ENCODE data around the gene DCAF8L1.
"Not testable (repeated sequence)": the region's sequence is repeated elsewhere in the genome, so short reads cannot be mapped to it uniquely, and the experiment has no call there.

The DCAF8L1 gene

DNA sequence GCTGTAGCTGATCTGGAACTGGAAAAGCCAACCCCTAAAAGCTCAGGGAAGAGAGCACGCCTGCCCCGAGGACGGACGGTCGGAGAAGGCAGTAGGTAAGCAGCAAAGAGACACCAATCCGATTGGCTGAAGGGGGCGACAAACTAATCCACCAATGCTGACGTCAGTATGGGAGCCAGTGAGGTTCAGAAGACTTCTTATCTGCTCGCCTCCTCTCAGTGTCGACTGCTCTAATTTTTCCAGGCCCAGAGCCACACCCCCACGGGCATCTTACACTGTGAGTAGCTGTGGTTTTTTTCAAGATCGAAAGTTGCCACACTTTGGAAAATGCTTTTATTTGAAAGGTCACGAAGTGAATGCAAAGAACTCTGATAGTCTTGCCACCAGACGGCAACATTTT lies at the start of gene DCAF8L1:
Gene DCAF8L1, minus strand, starts transcription at position 101 of the 400 bp plus-strand sequence. CDS start 115 bp downstream, outside the sequence.
- no peak for DNase-seq

DNA sequence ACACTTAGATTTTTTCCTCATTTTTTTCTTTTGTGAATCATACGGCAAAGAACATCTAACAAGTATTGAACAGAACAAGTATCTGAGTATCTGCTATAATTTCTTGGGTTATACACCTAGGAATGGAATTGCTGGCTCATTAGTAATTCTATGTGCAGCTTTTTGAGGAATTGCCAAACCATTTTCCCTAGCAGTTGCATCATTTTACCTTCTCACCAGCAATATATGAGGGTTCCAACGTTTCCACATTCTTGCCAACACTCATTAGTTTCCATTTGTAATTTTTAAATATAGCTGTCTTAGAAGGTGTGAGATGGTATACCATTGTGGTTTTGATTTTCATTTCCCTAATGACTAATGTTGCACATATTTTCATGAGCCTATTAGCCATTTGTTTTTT lies 41.1 kb upstream of the DCAF8L1 start:
- DNase-seq: no peak

DNA sequence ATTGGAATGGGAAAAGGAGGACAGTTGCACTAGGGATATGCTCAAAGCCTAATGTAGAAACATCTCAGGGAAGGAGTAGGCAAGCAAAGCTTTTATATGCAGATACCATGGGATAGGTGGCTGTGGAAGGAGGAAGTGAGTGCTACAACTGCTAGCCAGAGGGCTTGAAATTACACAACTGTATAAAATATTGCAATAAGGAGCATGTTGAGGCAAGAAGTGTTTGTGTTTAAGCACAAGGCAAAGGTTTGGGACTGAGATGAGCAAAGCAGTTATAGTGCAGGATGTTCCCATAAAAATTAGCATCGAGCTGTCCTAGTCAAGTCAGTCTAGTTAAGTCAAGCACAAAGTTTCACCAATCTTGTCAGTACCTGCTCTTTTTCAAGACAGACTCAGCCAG lies 35.6 kb upstream of the DCAF8L1 start:
- no peak for DNase-seq

GRCh38 chrX:28015993-28016392 lies 34.7 kb upstream of the DCAF8L1 start:
- no peak for DNase-seq

- no peak for DNase-seq
Measured at GRCh38 chrX:28010875-28011274, 29.6 kb upstream of the DCAF8L1 start.

GRCh38 chrX:27998666-27999065 lies 17.4 kb upstream of the DCAF8L1 start:
- no peak for DNase-seq

GRCh38 chrX:27997622-27998021 lies 16.4 kb upstream of the DCAF8L1 start:
- no peak for DNase-seq

GRCh38 chrX:27996132-27996531 lies 14.9 kb upstream of the DCAF8L1 start:
- DNase-seq: no peak

- no peak for DNase-seq
Measured at GRCh38 chrX:27995611-27996010, 14.4 kb upstream of the DCAF8L1 start.

- DNase-seq: no peak
Measured at GRCh38 chrX:27987862-27988646, 6.8 kb upstream of the DCAF8L1 start.

DNA sequence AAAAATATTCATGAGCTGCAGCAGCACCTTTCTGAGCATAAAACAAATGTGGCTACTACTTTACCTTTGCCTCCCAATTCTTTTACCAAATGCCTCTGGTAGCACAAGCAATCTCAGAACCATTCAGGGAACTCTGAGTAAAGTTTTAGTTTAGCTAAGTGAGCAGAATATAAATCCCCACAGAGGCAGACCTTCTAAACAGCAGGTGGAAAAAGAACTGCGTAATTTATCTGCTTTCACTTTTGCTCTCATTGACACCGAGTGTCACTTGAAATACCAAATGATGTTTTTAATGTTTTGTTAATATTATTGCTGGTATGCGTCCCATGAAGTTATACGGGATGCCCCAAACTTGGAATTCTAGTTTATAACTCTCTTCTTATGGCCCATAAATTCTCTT lies 4.3 kb downstream of the DCAF8L1 start:
- DNase-seq: not testable (repeated sequence)

GRCh38 chrX:27976284-27976683 lies 5.0 kb downstream of the DCAF8L1 start:
- no peak for DNase-seq

DNA sequence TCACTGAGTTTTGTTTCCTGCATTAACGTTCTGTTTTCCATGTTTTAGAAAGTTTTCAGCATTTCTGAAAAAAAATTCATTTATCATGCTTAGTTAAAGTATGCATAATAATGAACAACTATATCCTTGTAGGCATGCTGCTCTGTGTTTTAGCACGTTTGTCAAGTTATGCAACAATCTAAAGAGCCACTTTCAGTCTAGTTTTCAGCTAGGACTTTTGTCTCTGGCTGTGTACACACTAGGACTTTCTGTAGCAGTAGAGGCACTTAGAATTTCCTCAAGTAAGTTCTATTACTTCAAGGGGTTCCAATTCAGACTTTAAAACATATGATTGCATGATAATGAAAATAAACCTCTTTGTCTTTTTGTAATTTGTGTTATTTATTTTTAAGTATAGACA lies 12.4 kb downstream of the DCAF8L1 start:
- DNase-seq: no peak

DNA sequence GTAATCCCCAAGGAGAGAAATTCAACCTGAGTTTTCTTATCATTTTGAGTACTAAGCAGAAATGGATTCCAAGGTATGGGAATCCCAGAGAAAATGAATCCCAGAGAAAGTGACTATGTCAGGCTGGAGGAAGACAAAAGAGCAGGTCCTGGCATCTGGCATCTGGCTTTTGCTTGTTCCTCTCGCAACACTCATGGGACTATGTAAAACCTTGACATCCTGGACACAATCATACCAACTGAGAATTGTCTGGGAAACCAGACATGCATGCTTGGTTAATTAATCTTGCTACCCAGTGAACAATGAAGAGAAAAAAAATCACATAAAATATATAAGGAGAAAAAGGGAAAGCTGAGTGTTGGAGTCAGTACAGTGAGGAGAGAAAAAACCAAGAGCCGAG lies 12.9 kb downstream of the DCAF8L1 start:
- no peak for DNase-seq

DNA sequence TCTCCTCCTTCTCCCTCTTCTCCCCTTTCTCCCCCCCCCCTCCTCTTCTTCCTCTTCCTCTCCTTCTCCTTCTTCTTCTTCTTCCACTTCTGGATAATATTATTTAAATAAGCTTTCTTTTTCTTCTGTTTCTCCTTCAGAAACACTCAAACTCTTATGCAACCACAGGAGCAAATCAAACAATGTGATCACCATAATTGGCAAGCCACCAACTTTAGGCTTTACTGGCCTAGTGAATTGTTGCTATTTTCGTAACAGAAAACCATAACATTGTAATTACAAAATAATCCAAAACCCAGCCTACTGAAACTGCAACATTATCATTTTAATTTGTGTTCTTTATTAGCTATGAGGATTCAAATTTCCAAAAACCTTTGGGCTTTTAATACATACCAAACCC lies 14.3 kb downstream of the DCAF8L1 start:
- no peak for DNase-seq

DNA sequence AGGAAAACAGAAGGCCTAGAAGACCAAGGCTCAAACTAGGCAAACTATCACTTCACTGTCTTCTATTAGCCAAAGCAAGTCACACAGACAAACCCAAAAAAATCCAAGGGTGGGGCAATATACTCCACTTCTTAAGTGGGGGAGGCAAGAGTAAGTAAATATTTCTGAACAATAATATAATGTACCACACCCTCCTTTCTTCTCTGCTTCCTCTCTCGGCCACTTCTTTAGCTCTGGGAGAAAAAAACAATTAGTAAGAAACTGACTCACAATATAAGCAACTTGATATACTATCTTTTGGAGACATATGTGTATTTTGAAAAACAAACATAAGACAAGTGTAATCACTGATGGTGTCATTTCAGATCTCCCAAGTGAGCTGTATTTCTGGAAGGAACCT lies 14.8 kb downstream of the DCAF8L1 start:
- no peak for DNase-seq

DNA sequence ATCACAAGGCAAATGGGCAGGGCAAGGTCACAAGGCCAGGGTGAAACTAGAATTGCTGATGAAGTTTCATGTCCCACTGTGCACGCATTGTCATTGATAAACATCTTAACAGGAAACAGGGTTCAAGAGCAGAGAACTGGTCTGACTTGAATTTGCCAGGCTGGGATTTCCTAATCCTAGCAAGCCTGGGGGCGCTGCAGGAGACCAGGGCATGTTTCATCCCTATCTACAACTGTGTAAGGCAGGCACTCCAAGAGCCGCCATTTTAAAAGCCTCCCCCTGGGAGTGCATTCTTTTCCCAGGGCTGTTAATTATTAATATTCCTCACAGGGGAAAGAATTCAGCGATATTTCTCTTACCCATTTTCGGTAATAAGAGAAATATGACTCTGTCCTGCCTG lies 15.9 kb downstream of the DCAF8L1 start:
- not testable (repeated sequence) for DNase-seq

DNA sequence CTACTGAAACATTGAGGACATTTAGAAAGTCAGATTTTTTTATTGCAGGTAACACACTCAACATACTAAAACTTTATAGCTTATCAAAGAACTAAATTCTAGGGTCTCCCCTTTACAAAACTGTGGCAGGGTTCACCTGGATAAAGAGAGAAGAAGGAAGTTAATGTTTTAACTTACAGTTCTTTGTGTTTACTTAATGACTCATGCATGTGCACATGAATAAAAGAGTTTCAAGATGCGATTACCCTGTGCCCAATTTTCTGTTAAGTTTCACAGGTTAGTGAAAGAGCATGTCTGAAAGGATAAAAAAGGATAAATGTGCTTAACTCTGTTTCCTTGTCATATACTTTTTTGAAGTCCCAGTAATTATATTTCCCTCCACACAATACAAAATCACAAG lies 16.8 kb downstream of the DCAF8L1 start:
- DNase-seq: no peak

DNA sequence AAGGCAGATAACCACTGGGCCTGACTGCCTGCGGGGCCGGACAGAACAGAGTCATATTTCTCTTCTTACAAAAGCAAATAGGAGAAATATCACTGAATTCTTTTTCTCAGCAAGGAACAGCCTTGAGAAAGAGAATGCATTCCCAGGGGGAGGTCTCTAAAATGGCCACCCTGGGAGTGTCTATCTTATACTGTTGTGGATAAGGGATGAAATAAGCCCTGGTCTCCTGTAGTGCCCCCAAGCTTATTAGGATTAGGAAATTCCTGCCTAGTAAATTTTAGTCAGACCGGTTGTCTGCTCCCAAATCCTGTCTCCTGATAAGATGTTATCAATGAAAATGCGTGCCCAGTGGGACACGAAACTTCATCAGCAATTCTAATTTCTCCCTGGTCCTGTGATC lies 20.8 kb downstream of the DCAF8L1 start:
- DNase-seq: not testable (repeated sequence)

DNA sequence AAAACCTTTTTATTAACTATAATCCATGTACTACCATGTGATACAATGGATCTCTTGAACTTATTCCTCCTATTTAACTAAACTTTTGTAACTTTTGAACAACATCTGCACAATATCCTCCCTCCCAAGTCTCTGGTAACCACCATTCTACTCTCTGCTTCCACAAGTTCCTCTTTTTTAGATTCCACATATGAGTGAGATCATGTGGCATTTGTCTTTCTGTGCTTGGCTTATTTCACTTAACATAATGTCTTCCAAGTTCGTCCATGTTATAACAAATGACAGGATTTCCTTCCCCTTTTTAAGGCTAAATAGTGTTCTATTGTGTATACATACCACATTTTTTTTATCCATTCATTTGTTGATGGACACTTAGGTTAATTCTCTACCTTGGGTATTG lies 28.1 kb downstream of the DCAF8L1 start:
- DNase-seq: no peak

GRCh38 chrX:27933361-27933760 lies 47.9 kb downstream of the DCAF8L1 start:
- DNase-seq: no peak

Data from stimulated activated CD4-positive, alpha-beta T cell treated with anti-CD3 and anti-CD28 coated beads, Interleukin-4, amount 100 ng/mL, for 4 hours (primary cell).